WTC11 (cell line): Measurements from ENCODE around the gene IFT20. TPM values are rescaled to one million over a fixed set of nuclear protein-coding genes. Genes with fewer than 3 reads are reported as not detected.
A peak's percentile ranks its signal among the peaks of the same experiment; 100 is the strongest.

Experiments
- ATAC-seq: fragments of 200-7000 bp; cut with Tn5 transposase; 2 replicates; pipeline ENCODE4 v1.10.0; 2021; ENCODE audit warnings: mild to moderate bottlenecking, moderate library complexity
- CTCF ChIA-PET: fragments of 300-600 bp; sonication (Branson Sonifier 250); formaldehyde crosslinking; loops from one replicate; lab custom pipeline; 2021; ENCODE audit warnings: antibody characterized with exemption; lab: Charles Lee
- POLR2A ChIA-PET: fragments of 350-600 bp; sonication (Branson Sonifier 250); formaldehyde crosslinking; loops from one replicate; lab custom pipeline; 2021; ENCODE audit warnings: antibody characterized with exemption; lab: Charles Lee
- DNase-seq: peaks from one replicate; pipeline ENCODE4 v3.0.0; 2021; ENCODE audit warnings: low spot score
- H3K27ac Mint-ChIP-seq: 2 replicates; pipeline ENCODE4 v1.8.0; 2021; ENCODE audit warnings: mixed read lengths
- H3K27me3 Mint-ChIP-seq: 2 replicates; pipeline ENCODE4 v1.8.0; 2021; ENCODE audit warnings: low read depth, mild to moderate bottlenecking, moderate library complexity, mixed read lengths
- H3K36me3 Mint-ChIP-seq: 2 replicates; pipeline ENCODE4 v1.8.0; 2021; ENCODE audit warnings: mixed read lengths
- H3K4me1 Mint-ChIP-seq: 2 replicates; pipeline ENCODE4 v1.8.0; 2022; ENCODE audit warnings: mixed read lengths
- H3K4me3 Mint-ChIP-seq: 2 replicates; pipeline ENCODE4 v1.8.0; 2021; ENCODE audit warnings: mild to moderate bottlenecking, moderate library complexity, mixed read lengths
- H3K9me3 Mint-ChIP-seq: 2 replicates; pipeline ENCODE4 v1.8.0; 2021; ENCODE audit warnings: mixed read lengths
- ATF6 ChIP-seq: sonication (generic); formaldehyde crosslinking; IDR thresholded peaks from 2 replicates; pipeline ENCODE4 v1.8.1; 2023; ENCODE audit warnings: mild to moderate bottlenecking, missing genetic modification reagents
- CREB1 ChIP-seq: sonication (generic); formaldehyde crosslinking; IDR thresholded peaks from 2 replicates; pipeline ENCODE4 v1.8.0; 2023; ENCODE audit warnings: mild to moderate bottlenecking, missing genetic modification reagents
- ELF4 ChIP-seq: sonication (generic); formaldehyde crosslinking; IDR thresholded peaks from 2 replicates; pipeline ENCODE4 v1.8.1; 2022; ENCODE audit warnings: low read depth, mild to moderate bottlenecking, moderate library complexity, missing genetic modification reagents
- FOXJ3 ChIP-seq: sonication (generic); formaldehyde crosslinking; IDR thresholded peaks from 2 replicates; pipeline ENCODE4 v1.9.0; 2021; ENCODE audit warnings: missing genetic modification reagents, mild to moderate bottlenecking, borderline replicate concordance
- FOXP4 ChIP-seq: sonication (generic); formaldehyde crosslinking; IDR thresholded peaks from 2 replicates; pipeline ENCODE4 v1.8.0; 2022; ENCODE audit warnings: mild to moderate bottlenecking, missing genetic modification reagents
- GRHL2 ChIP-seq: fragments of 250-450 bp; sonication (Bioruptor Pico); IDR thresholded peaks from 2 replicates; pipeline ENCODE4 v1.8.0; 2022; ENCODE audit warnings: mild to moderate bottlenecking, moderate library complexity; ENCODE audit not compliant: insufficient replicate concordance, severe bottlenecking
- GTF2I ChIP-seq: fragments of 250-450 bp; sonication (Bioruptor Pico); conservative IDR thresholded peaks from 2 replicates; pipeline ENCODE4 v1.4.0; 2021; ENCODE audit warnings: mild to moderate bottlenecking
- HMGA2 ChIP-seq: fragments of 250-450 bp; sonication (Bioruptor Pico); IDR thresholded peaks from 2 replicates; pipeline ENCODE4 v1.4.0; 2021; ENCODE audit warnings: mild to moderate bottlenecking, moderate library complexity
- IRF1 ChIP-seq: sonication (generic); formaldehyde crosslinking; IDR thresholded peaks from 2 replicates; pipeline ENCODE4 v1.8.0; 2023; ENCODE audit warnings: missing genetic modification reagents
- NFATC4 ChIP-seq: fragments of 250-450 bp; sonication (Bioruptor Pico); IDR thresholded peaks from 2 replicates; pipeline ENCODE4 v1.9.0; 2021; ENCODE audit warnings: mild to moderate bottlenecking
- PRRX2 ChIP-seq: fragments of 250-450 bp; sonication (Bioruptor Pico); IDR thresholded peaks from 2 replicates; pipeline ENCODE4 v1.8.0; 2021; ENCODE audit warnings: mild to moderate bottlenecking
- SMAD4 ChIP-seq: sonication (generic); formaldehyde crosslinking; IDR thresholded peaks from 2 replicates; pipeline ENCODE4 v1.8.0; 2022; ENCODE audit warnings: mild to moderate bottlenecking, missing genetic modification reagents
- TP53 ChIP-seq: sonication (generic); formaldehyde crosslinking; IDR thresholded peaks from 2 replicates; pipeline ENCODE4 v1.8.1; 2023; ENCODE audit warnings: mild to moderate bottlenecking, missing genetic modification reagents
- ZNF138 ChIP-seq: sonication (generic); formaldehyde crosslinking; conservative IDR thresholded peaks from 2 replicates; pipeline ENCODE4 v1.8.1; 2022; ENCODE audit warnings: mild to moderate bottlenecking, moderate library complexity, missing genetic modification reagents
- ZNF232 ChIP-seq: sonication (generic); formaldehyde crosslinking; IDR thresholded peaks from 2 replicates; pipeline ENCODE4 v1.8.0; 2022; ENCODE audit warnings: mild to moderate bottlenecking, missing genetic modification reagents
- ZNF671 ChIP-seq: fragments of 250-450 bp; sonication (Bioruptor Pico); IDR thresholded peaks from 2 replicates; pipeline ENCODE4 v1.8.0; 2021; ENCODE audit warnings: mild to moderate bottlenecking
- total RNA-seq: library from RNA; stranded (reverse); gene quantifications from 3 replicates; pipeline ENCODE4 v1.2.3, GENCODE V29; 2021
- TF ChIP-seq, protein P1 (sequence below): fragments of 250-450 bp; sonication (Bioruptor Pico); IDR thresholded peaks from 2 replicates; pipeline ENCODE4 v2.1.2; 2022; ENCODE audit warnings: mild to moderate bottlenecking, moderate library complexity
- TF ChIP-seq, protein P2 (sequence below): sonication (generic); formaldehyde crosslinking; conservative IDR thresholded peaks from 2 replicates; pipeline ENCODE4 v1.8.1; 2023; ENCODE audit warnings: mild to moderate bottlenecking, low read depth, missing genetic modification reagents, moderate library complexity

The IFT20 gene
- total RNA-seq, 1 experiment from 2014 or later: 17.6 TPM

- peaks cover 39% of the 10 kb centered on the region for H3K36me3 Mint-ChIP-seq
- ATAC-seq: no peak
- no peaks in the 10 kb centered on the region for H3K9me3 Mint-ChIP-seq
- TF ChIP-seq FOXP4 (CRISPR knock-in tag) (no peak), NFATC4 (CRISPR knock-in tag) (no peak), ELF4 (CRISPR knock-in tag) (no peak), ZNF232 (CRISPR knock-in tag) (no peak)
- TF ChIP-seq, protein P1, sequence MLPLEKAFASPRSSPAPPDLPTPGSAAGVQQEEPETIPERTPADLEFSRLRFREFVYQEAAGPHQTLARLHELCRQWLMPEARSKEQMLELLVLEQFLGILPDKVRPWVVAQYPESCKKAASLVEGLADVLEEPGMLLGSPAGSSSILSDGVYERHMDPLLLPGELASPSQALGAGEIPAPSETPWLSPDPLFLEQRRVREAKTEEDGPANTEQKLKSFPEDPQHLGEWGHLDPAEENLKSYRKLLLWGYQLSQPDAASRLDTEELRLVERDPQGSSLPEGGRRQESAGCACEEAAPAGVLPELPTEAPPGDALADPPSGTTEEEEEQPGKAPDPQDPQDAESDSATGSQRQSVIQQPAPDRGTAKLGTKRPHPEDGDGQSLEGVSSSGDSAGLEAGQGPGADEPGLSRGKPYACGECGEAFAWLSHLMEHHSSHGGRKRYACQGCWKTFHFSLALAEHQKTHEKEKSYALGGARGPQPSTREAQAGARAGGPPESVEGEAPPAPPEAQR (CRISPR knock-in tag): no peak
- H3K27me3 Mint-ChIP-seq: no peaks in the 10 kb centered on the region
- POLR2A ChIA-PET: interaction anchor here (1.2 kb wide), 1 partner anchor 9 kb away, joined by 4 read pairs; the partner anchor contains the start of genes IFT20 and TNFAIP1
- no peak overlapping the region for H3K27ac Mint-ChIP-seq
- H3K4me1 Mint-ChIP-seq: peaks cover 18% of the 10 kb centered on the region
- no peak overlapping the region for H3K4me3 Mint-ChIP-seq
- CTCF ChIA-PET: interaction anchor here (1.3 kb wide), 1 partner anchor 9 kb away, joined by 4 read pairs; the partner anchor contains the start of genes IFT20 and TNFAIP1
- DNase-seq: no peak
Observed at GRCh38 chr17:28326114-28326513, 9.2 kb downstream of the IFT20 start.

GRCh38 chr17:28325211-28325610 lies 10.1 kb downstream of the IFT20 start:
- H3K27me3 Mint-ChIP-seq: no peaks in the 10 kb centered on the region
- TF ChIP-seq GTF2I (CRISPR knock-in tag) (no peak), HMGA2 (CRISPR knock-in tag) (no peak), ZNF138 (CRISPR knock-in tag) (no peak), SMAD4 (CRISPR knock-in tag) (no peak), PRRX2 (CRISPR knock-in tag) (no peak), FOXJ3 (CRISPR knock-in tag) (no peak), ATF6 (CRISPR knock-in tag) (no peak), IRF1 (no peak), ZNF671 (CRISPR knock-in tag) (no peak), CREB1 (CRISPR knock-in tag) (no peak), GRHL2 (CRISPR knock-in tag) (no peak), TP53 (no peak)
- TF ChIP-seq, protein P1 (CRISPR knock-in tag): no peak
- TF ChIP-seq, protein P2, sequence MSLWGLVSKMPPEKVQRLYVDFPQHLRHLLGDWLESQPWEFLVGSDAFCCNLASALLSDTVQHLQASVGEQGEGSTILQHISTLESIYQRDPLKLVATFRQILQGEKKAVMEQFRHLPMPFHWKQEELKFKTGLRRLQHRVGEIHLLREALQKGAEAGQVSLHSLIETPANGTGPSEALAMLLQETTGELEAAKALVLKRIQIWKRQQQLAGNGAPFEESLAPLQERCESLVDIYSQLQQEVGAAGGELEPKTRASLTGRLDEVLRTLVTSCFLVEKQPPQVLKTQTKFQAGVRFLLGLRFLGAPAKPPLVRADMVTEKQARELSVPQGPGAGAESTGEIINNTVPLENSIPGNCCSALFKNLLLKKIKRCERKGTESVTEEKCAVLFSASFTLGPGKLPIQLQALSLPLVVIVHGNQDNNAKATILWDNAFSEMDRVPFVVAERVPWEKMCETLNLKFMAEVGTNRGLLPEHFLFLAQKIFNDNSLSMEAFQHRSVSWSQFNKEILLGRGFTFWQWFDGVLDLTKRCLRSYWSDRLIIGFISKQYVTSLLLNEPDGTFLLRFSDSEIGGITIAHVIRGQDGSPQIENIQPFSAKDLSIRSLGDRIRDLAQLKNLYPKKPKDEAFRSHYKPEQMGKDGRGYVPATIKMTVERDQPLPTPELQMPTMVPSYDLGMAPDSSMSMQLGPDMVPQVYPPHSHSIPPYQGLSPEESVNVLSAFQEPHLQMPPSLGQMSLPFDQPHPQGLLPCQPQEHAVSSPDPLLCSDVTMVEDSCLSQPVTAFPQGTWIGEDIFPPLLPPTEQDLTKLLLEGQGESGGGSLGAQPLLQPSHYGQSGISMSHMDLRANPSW (CRISPR knock-in tag): no peak
- POLR2A ChIA-PET: interaction anchor here (1.2 kb wide), 1 partner anchor 10 kb away, joined by 4 read pairs; the partner anchor contains the start of genes IFT20 and TNFAIP1
- H3K36me3 Mint-ChIP-seq: peaks cover 47% of the 10 kb centered on the region
- CTCF ChIA-PET: interaction anchor here (1.3 kb wide), 1 partner anchor 10 kb away, joined by 4 read pairs; the partner anchor contains the start of genes IFT20 and TNFAIP1
- H3K27ac Mint-ChIP-seq: peak overlapping the region; percentile 84
- DNase-seq: no peak
- no peak for ATAC-seq
- H3K4me1 Mint-ChIP-seq: peaks cover 27% of the 10 kb centered on the region
- no peak overlapping the region for H3K4me3 Mint-ChIP-seq
- no peaks in the 10 kb centered on the region for H3K9me3 Mint-ChIP-seq
